Measurements from ENCODE around the gene BACE2.

Gene BACE2

DNA sequence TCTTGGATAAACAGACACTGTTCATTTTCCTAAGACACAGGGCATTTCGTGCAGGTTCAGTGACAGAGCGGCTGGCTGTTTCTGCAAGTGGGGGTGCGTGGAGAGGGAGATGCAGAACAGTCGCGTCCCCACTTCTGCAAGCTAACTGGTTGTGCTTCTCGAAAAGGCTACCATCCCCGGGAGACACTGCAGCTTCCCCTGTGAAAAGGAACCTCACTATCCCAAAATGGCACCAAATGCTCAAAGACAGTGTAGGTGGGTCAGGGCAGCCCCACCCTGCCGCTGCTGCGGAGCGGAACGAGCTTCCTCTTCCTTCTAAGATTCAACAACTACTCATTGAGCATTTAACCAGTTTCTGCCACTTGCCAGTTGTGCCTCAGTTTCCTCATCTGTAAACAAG is 19.2 kb upstream of the BACE2 start:
- no peak for DNase-seq (ENCODE audit: low read depth, low spot score)

DNA sequence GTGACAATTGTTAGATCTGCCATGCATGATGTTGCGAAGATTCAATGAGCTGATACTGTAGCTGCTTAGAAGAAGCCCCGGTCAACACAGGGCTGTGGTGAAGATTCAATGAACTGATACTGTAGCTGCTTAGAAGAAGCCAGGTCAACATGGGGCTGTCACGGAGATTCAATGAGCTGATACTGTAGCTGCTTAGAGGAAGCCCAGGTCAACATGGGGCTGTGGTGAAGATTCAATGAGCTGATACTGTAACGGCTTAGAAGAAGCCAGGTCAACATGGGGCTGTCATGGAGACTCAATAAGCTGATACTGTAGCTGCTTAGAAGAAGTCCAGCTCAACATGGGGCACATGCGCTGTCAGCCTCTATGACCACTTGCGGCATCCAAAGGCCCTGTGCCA is 18.8 kb upstream of the BACE2 start:
- DNase-seq (ENCODE audit: low read depth, low spot score) = no peak

DNA sequence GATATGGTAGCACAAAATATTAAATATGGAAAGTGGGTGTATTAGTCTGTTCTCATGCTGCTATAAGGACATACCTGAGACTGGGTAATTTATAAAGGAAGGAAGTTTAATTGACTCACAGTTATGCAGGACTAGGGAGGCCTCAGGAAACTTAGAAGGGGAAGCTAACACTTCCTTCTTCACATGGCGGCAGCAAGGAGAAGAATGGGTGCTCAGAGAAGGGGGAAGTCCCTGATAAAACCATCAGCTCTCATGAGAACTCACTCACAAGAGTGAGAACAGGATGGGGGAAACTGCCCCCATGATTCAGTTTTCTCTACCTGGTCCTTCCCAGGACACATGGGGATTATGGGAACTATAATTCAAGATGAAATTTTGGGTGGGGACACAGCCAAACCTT is 15.8 kb upstream of the BACE2 start:
- no peak for DNase-seq (ENCODE audit: low read depth, low spot score)

DNA sequence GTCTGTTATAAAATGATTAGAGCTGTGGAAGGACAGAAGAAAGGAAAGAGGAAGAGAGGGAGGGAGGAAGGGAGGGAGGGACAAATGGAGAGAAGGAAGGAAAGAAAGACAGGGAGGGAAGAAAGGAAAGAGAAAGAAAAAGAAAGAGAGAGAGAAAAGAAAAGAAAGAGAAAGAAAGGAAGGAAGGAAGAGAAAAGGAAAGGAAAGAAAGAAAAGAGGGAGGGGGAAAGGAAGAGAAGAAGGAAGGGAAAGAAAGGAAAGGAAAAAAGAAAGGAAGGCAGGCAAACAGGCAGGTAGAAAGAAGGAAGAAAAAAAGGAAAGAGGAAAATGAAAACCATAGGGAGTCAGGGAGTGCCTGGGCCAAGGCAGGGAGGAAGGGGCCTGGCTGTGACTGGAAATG is 14.5 kb upstream of the BACE2 start:
- no peak for DNase-seq (ENCODE audit: low read depth, low spot score)

DNA sequence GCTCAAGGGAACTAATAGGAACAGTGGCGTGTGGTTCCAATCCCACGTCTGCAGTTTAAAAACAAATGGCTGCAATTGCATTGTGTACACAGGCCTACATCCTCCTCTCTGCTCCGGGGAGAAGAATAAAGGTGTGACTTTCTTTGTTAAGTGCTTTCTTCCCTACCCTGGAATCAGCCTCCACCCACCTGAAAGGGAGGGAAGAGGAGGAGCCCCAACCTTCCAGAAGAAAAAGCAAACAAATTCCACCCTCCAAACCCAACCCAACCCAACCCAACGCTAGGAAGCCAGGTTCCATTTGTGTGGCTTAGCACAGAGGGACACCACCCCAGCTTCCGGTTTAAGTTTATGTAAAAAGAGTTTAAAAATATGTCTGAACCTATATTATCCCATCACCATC is 11.8 kb upstream of the BACE2 start:
- DNase-seq (ENCODE audit: low read depth, low spot score) = no peak

DNA sequence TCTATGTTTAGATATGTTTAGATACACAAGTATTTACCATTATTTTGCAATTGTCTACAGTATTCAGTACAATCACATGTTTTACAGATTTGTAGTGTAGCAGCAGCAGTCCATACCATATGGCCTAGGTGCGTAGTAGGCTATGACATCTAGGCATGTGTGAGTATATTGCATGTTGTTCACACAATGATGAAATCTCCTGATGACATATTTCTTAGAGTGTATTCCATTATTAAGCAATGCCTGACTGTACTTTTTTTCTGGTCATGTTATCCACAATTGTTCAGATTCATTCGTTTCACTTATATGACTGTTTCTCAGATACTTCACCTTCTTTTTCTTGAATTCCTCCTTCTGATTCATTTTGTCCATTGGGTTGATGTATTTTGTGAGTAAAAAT is 9.9 kb upstream of the BACE2 start:
- no peak for DNase-seq (ENCODE audit: low read depth, low spot score)

DNA sequence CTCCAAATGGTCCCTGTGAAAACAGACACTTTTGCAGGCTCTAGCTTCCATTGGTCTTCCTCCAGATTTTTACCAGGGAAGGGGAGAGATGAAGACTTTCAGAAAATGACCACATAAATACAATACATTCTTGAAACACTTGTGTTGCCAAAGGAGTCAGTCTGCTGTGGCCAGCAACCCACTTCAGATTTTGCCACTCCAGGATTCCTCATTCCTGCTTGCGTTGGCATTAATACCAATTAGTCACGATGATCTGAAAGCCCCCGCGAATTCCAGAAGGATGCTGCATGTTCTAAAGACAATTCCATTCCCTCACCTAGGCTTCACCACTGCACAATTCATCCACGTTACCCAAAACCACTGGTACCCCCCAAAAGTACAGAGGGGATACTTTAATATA is 7.9 kb upstream of the BACE2 start:
- DNase-seq (ENCODE audit: low read depth, low spot score) = no peak

DNA sequence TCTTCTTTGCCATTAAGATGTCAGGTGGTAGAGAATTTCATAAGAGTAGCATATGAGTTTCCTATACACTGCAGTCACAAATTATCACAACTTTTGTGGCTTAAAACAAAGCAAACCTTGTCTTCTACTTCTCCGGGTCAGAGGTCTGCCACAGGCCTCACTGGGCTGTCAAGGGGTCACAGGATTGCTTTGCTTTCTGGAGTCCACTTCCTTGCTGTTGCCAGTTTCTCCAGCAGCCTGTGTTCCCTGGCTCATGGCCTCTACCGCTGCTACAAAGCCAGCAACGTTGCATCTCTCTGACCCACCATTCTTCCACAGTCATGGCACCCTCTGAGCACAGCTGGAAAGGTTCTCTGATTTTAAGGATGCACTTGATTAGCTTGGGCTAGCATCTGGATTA is 6.5 kb upstream of the BACE2 start:
- no peak for DNase-seq (ENCODE audit: low read depth, low spot score)

DNA sequence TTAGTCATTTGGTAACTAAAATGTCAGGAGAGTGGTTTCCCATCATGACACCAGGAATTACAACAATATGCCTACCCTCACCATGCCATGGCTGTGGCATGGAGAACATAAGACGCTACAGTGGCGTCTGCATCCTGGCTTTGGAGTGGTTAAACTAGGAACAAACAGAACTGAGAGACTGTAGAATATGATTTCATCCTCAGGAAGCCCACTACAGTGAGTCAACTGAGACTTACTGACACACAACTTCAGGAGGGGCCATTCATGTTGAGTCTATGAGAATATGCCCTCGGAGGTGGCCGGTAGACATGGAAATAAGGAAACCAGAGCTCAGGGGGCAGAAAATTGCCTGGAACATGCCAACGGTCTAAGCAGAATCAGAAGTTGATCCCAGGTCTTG is 5.9 kb upstream of the BACE2 start:
- DNase-seq (ENCODE audit: low read depth, low spot score) = no peak

DNA sequence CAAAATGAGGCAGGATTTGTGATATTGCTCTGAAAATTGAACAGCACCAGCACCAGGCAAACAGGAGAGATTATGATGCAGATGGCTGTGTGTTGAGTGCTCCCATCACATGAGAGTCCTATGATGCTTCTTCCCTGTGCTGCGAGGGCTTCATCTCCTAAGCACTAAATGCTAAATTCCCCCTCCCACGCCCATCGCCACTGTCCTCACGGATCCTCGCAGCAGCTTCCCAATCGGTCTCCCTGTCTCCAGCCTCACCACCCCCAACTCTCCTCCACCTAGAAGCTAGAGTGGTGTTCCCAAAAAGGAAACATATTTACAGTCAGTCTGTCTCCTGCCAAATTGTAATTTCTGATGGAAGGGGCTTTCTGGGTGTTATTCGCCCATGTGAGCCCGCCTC is 4.9 kb upstream of the BACE2 start:
- no peak for DNase-seq (ENCODE audit: low read depth, low spot score)

DNA sequence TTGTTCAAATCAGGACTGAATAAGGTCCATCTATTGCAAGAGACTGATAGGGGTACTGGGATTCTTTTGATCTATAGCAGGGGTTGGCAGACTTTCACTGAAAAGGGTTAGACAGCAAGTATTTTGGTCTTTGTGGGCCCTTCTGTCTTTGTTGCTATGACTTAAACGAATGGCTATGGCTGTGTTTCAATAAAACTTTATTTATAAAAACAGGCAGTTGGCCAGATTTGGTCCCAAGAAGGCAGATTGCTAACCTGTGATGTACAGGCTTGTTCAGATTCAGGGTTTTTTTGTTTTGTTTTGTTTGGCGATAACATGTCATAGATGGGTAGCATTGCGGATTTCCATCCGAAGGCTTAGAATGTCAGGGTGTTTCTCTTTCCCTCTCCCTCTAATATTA is 3.9 kb upstream of the BACE2 start:
- no peak for DNase-seq (ENCODE audit: low read depth, low spot score)

DNA sequence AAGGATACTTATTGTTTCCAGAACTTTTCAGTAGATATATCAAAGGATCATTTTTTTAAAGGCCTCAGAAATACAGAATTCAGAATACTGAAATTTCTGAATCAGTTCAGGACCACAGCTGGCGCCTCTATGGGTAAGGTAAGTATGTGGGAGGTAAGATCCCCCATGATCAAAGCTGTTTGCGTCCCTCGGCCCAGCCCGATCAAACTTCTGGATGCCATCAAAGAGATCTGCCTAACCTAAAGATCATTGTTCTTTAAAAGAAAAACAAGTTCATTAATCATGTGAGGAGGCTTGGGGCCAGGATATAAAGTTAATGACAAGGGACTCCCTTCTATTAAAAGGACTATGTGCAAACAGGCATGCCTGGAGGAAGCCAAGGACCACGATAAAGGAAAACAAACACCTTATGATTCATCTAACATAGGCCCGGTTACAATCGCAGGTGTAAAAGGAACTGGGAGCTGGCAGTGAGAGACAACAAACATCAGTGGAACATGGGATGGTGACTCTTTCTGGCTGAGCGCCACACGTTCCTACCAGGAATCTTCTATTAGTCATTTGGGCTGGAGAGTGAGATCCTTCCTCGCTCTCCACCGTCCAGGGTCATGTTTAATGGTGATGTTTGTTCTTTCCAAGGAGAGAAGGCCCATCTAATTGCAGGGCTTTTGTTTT is 2.8 kb upstream of the BACE2 start:
- no peak for DNase-seq (ENCODE audit: low read depth, low spot score)

DNA sequence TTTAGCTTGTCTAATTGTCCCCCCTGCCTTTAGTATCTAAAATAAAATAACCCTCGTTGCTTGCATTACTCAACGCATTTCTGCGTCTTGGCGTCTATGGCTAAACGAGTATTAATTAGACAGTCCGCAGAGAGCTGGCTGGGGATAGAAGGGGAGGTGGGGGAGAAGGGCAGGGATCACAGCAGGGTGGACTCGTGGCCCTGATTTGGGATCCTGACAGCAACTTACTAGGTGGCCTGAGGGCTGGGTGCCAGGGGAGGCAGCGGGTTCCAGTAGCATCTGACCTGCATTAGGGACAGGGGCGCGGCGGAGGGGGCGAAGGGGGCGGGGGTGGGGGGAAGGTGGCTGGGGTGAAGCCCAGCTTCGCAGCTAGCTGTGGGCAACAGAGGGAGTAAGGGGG is 1.1 kb upstream of the BACE2 start:
- DNase-seq (ENCODE audit: low read depth, low spot score) = no peak

DNA sequence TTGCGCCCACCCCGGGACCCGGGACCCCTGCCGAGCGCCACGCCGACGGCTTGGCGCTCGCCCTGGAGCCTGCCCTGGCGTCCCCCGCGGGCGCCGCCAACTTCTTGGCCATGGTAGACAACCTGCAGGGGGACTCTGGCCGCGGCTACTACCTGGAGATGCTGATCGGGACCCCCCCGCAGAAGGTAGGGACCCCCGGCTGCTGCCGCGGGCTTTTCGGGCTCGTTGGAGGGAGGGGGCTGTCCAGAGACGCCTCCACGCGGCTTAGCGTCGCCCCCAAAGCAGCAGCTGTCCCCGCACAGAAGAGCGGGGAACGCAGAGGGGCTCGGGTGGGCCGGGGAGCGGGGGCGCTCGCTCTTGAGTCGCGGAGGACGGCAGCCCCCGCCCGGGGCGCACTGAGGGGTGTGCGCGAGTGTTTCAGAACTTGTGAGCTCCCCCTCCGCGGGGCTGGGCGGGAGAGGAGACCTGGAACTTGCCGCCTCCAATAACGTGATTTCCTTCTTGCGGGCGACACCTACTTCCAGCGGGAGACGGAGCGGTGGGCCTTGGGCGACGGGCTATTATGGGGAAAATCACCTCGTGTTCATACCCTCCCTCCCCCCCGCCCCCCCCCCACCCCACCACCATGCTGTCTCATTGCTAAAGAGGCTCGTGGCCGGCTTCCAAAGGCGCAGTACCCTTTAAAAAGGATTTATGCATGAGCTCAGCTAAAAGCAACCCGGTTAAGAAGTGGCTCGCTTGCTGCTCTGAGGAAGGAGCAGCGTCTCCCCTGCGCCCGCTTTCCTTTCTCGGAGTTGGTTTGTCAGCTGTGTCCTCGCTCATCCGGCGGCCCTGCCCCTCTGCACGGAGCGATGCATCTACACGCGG is 664 bp downstream of the BACE2 start:
- no peak for DNase-seq (ENCODE audit: low read depth, low spot score)

DNA sequence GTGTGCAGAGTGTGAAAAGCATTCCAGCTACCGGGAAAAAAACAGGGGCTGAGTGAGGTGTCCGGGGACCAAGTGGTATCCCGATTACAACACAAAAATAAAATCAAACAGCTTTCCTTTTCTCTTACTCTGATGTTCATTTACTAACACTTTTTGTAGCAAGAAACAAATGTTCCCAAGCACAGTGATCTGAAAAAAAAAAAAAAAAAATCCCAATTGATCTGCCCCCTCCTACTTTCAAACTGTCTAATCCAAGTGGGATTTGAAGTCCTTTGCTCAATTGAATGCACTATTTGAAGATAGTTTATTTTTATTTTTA is 1.3 kb downstream of the BACE2 start:
- DNase-seq (ENCODE audit: low read depth, low spot score) = no peak

DNA sequence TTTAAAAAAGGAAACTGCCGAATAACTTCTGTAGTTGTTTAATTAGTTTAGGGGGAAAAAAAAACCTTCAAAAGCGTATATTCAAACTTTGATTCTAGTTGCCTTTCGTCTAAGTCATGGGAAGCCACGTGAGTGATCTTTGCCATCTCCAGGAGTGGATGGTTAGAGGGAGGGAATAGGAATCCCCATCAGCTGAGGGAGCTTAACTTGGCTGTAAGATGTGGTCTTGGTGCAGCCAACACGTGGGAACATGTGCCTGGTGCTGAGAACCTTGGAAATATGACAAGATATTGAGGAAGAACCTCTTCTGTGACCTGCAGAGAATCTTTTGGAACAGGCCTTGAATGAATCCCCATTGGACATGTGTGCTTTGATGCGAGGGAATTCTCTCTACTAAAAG is 1.7 kb downstream of the BACE2 start:
- no peak for DNase-seq (ENCODE audit: low read depth, low spot score)

DNA sequence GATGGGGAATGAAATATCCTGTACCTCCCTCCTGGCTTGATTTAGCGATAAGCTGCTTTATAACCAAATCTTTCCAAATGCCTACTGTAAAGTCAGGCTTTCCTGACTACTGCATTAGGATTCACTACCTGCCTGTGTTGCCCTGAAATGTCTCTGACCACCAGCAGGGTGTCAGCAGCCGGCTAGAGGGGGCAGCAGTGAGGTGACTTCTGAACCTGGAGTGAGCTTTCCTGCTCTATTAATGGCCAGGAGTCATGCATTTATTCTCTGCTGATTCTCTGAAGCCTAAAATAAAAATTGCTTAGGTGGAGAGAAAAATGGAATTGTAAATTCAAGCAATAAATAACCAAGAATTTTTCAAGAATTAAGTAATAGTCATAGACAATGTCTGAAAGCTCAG is 2.5 kb downstream of the BACE2 start:
- no peak for DNase-seq (ENCODE audit: low read depth, low spot score)

DNA sequence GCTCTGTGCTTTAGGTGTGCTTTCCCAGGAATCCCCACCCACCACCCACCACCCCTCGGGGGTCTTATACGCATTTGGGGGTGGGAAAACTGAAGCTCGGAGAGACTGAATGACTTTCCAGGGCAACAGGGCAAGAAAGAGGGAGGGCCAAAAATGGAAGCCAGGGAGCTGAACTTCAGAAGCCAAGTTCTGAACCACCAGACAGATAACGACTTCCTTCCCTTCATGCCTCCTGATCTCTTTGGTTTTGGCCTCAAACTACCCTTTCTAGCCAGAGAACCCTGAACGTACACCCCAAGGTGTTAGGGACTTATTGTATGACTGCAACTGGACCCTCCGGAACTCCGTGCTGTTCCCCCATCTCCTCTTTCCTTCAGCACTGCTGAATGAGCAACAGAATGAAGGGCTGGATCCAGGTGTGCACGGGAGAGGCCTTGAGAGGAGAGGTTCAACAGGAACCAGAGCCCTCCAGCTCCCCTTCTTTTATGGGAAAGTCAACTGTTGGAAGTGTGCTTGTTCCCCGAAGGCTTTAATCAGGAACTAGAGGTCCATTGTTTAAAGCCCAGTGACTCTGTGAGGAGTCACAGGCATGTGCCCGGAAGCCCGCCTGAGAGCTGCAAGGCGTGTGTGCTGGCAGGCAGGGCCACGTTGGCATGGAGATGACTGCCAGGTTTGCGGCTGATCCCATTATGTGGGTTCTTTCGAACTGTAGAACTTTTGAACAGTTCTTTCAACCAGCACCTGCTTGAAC is 3.1 kb downstream of the BACE2 start:
- no peak for DNase-seq (ENCODE audit: low read depth, low spot score)

DNA sequence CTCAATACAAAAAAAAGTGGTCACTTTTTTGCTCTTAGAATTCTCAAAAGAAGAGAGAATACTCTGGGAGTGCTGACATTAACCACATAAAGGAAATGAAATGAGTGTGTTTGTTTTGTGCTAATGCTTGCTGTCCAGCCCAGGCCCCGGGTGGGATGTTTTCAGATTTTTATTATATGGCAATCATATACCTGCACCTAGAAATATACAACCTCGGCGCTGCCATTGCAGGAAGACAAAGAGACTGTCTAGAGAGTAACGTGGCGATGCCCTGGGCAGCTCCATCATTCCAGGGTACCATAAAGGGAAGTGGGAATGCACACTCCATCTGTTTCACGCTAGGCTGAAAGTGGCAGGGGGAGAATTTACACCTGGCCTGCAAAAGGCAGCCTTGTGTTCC is 7.1 kb downstream of the BACE2 start:
- no peak for DNase-seq (ENCODE audit: low read depth, low spot score)

DNA sequence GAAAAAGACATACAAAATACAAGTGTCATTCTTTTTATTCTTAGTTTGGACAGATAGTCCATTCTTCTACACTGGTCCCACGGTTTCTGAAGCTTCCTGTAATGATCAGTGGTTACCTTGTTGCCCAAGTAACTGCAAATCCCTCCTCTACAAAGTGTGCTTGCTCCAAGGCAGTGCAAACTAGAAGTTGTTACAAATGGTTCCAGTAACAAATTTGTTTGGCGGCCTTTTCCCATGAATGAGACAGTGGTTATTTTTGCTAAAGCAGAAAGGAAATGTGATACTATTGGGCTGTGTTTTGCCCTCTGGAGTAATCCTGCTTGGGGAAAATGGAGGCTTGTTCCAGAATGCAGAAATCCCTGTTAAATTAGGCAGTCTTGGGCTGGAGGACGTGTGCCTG is 8.9 kb downstream of the BACE2 start:
- DNase-seq (ENCODE audit: low read depth, low spot score) = no peak

DNA sequence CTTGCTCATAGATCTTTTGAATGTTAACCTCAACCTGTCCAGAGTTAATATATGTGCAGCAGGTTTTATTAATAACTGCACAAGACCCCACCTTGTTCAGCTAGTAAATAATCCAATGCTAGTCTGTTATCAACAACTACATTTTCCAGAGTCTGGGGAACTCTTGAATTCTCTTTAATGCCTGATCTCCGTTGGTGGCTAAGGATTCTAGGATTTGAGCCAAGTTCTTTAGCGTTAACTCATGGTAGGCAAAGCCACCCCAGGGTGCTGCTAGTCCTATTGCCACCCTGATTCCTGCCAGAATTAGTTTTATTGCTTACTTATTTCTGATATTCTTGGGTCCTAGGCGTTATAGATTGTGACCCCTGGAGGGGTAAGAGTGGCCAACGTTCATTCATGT is 12.8 kb downstream of the BACE2 start:
- DNase-seq (ENCODE audit: low read depth, low spot score) = no peak

DNA sequence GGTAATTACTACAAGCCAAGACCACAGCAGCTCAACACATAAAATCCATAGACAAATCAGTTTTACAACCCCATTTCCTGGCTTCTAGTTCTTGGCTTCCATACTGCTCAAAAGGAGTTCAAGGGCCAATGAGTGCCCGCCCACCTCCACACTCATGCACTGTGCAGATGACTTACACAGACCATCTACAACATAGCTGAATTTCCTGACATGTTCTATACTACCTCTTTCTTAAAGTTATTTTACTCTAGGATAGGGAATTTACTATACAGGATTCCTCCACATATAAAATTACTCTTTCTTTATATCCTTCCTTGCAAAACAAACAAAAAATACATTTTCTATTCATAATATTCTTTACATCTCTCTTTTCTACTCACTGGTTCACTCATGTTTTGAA is 14.6 kb downstream of the BACE2 start:
- DNase-seq (ENCODE audit: low read depth, low spot score) = no peak

DNA sequence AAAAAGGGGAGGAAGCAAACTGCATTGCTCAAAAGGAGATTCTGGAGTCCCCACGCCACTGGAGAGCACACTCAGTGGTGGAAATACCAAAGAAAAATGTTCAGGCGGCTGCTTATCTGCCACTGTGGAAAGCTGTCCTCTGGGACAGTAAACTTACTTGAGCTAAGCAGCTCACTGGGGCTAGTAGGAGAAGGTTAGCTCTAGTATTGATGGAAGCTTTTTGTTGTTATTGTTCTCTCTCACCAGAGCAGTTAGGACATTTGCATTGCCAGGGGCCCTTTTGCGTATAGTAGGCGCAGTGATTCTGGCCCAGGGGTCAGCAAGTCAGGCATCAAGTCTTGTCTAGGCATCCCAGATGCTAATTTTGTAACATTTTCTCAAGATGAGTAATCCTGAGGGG is 15.6 kb downstream of the BACE2 start:
- no peak for DNase-seq (ENCODE audit: low read depth, low spot score)
